ENCODE results near the gene ARFRP1. TPM values are rescaled to one million over a fixed set of nuclear protein-coding genes. Genes with fewer than 3 reads are reported as not detected.

The ARFRP1 gene, protein sequence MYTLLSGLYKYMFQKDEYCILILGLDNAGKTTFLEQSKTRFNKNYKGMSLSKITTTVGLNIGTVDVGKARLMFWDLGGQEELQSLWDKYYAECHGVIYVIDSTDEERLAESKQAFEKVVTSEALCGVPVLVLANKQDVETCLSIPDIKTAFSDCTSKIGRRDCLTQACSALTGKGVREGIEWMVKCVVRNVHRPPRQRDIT
- 10 to 100 TPM; 58.1 to 59.4 TPM for total RNA-seq

DNA sequence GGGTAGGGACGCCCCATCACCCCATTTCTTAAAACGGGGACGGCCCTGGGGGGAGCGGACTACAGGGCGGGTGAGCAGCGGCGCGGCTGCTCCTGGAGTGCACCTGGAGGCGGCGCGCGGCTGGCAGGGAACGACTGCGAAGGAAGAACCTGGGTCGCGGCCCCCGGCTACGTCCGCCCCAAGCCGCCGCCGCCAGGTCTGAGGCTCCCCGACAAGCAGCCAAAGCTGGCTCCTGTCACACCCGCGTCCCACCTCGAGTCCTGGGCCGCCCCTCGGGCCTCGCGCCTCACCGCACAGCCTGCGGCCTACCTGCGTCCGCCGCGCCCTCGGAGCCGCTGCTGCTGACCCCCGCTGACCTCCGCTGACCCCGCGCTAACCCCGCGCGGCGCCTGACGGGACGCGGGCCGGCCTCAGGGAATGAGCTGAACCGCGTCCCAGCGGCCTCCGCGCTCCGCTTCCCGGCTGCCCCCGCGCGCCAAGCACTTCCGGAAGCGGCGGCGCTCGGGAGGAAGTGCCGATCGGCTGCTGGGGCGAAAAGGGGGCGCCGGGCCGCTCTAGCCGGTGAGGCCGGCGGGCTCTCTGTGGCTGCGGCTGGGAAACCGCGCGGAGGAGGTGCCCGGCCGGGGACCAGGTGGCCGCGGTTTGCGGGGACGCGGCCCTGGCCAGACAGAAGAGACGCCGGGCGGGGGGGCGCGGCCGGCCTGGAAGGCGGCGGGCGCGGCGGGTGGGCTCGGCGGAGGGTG is at the start of gene ARFRP1, which contains the start of gene ZGPAT:
Gene ARFRP1, minus strand, starts transcription at position 419 of the 743 bp plus-strand sequence. CDS start 885 bp downstream, outside the sequence.
Gene ZGPAT, plus strand, starts transcription at position 482 of the 743 bp plus-strand sequence. CDS start 542 bp downstream, outside the sequence.

DNA sequence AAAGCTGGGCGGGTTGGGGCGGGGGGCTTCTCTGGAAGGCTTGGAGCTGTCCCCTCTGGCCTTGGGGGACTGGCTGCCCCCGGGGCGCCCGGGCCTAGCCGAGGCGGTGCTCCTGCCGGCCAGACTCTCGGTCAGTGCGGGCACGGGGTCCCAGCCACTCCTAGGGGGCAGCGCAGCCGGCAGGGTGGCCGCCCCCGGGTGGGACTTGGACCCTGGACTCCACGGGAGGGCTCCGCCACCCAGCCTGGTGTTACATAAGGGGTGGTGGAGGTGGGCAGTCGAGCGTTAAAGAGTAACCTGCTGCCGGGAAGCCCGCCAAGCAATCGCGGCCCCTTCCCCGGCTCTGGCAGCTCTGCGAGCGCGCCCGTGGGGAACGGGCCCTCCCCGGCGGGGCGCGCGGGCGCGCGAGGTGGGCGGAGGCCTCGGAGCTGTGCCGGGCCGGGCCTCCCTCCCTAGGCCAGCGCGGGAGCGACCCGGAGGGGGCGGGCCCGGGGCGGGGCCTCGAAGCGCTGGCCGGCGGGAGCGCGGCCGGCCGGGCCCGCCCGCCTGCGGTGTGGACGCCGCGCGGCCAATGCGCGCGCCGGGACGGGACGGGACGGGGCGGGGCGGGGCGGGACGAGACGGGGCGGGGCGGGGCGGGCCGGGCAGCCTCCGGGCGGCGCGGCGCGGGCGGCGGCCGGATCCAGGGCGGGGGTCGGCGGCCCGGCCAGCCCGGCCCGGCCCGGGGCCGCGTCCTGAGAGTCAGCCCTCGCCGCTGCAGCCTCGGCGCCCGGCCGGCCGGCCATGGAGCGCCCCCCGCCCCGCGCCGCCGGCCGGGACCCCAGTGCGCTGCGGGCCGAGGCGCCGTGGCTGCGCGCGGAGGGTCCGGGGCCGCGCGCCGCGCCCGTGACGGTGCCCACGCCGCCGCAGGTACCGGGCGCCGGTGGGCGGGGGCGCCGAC is 31.6 kb upstream of the ARFRP1 start, which contains the start of gene SLC2A4RG:
Gene SLC2A4RG, plus strand, starts transcription at position 647 of the 940 bp plus-strand sequence. Its CDS starts 137 bp downstream, at position 784.

DNA sequence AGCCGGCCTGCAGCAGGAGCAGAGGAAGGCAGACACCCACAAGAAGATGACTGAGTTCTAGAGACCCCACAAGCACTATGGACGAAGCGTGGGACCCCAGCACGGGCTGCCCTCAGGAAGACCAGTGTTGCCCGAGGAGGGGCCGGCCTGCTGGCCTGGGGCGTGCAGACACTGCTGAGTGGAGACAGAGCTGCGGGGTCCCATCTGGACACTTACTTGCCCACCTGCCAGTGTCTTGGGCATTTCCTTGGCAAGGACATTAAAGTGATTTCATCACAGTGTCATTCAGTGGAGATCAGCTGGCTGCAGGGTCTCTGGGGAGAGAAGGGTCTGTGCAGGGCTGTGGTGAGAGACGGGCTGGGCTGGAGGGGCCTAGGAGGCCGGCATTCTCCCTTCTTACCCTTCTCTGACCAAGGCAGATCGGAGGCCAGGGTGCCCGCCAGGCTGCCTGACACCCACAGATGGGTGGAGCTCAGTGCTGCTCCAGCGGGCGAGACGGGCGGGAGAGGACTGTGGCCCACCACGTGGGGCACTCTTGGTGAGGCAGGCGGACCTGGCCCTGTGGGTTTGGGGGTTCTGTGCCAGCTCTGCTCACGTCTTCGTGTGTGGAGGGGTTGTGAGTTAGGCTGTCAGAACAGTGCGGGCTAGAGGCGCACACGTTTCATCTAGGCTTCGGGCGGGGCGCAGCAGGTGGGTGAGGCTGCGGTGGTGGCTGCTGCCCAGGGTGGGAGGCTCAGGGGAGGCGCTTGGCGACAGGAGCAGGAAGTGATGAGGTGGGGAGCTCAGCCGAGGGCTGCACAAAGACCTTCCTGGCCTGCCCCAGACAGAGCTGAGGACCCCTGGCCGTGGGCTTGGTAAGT is 28.3 kb upstream of the ARFRP1 start, which contains the start of gene LIME1:
Gene LIME1, plus strand, starts transcription at position 806 of the 860 bp plus-strand sequence. CDS start 886 bp downstream, outside the sequence.

GRCh38 chr20:63696628-63697356 is 11.0 kb downstream of the ARFRP1 start, which contains the start of gene TNFRSF6B:
TSS of gene TNFRSF6B (plus strand) at chr20:63696652. CDS start at chr20:63696768, 116 bp downstream.

DNA sequence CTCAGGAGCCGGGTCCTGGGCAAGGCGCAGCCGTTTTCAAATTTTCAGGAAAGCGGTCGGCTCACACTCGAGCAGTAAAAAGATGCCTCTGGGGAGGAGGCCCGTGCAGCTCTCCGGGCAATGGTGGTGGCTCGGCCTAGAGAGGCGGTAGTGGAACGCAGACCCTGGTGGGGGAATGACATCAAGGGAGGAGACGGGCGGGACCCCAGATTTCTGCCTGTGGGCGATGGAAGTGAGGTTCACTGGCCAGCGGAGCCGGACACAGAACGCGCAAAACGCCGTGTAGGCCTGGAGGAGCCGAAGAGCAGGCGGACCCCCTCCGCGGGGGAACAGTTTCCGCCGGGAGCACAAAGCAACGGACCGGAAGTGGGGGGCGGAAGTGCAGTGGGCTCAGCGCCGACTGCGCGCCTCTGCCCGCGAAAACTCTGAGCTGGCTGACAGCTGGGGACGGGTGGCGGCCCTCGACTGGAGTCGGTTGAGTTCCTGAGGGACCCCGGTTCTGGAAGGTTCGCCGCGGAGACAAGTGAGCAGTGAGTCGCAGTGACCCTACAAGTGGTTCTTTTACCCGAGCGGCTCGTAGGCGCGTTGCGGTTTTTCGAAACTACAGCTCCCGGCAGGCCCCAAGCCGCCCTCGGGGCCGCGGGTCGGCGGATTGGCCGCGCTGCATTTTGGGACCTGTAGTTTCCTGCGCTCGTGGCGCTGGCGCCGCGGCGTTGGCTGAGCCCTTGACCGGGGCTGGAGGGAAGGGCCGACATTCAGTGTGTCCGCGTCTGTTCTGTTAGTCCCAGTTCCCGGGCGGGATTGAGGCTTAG is 49.6 kb downstream of the ARFRP1 start, which contains the start of gene RTEL1:
Gene RTEL1, plus strand, starts transcription at position 376 of the 812 bp plus-strand sequence. CDS start 1,091 bp downstream, outside the sequence.

DNA sequence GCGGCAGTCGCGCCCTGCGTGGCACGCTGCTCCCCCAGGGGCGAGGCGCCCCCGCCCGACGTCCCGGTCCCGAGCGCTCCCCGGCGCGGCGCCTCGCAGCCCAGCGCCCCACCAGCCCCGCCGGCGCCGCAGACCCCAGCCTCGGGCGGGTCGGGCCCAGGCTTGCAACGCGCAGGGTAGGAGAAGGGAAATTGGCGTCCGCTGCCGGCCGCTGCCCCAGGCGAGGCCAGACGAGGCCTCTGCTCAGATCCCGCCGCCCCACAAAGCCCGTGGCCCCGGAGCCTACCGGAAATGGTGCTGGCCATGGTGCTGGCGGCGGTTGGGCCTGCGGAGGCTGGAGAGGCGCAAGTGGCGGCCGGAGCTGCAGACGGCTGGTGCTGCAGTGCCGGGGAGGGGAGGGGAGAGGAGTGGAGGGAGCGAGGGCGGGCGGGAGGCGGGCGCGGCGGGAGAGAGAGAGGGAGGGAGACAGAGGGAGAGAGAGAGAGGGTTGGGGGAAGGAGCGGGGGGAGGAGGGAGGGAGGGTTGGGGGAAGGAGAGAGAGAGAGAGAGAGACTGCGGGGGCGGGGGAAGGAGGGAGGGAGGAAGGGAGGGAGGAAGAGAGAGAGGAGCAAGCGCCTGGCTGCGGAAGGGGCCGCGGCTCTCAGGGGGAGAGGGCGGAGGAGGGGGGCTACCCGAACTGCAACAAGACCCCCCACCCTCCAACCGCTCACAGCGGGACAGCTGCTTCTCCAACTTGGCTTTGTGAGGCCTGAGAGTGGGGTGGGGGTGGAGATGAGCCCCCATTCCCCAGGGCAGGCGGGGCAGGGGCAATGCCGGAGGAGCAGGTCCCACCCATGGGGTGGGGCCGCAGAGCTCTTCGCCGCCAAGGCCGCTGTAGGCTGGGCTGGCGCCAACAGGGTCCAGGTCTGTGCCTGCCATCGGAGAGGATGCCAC is 54.5 kb downstream of the ARFRP1 start, which contains the start of gene STMN3:
Gene STMN3, minus strand, starts transcription at position 384 of the 933 bp plus-strand sequence. Its CDS starts 79 bp downstream, at position 305.

Other genes with a start within 250 kb of the ARFRP1 start
- not detected for gene KCNQ2, start 235.3 kb downstream of the ARFRP1 start, total RNA-seq
- under 1 TPM; 0.19 to 0.88 TPM for gene EEF1A2, start 208.9 kb downstream of the ARFRP1 start, total RNA-seq
- 100 to 1,000 TPM; 221 to 231 TPM for gene PPDPF, start 187.2 kb downstream of the ARFRP1 start, total RNA-seq
- gene PTK6, start 170.6 kb downstream of the ARFRP1 start, total RNA-seq, result under 1 TPM; 0.48 to 0.50 TPM
- gene SRMS, start 160.2 kb downstream of the ARFRP1 start, total RNA-seq, result not detected
- gene FNDC11, start 153.8 kb downstream of the ARFRP1 start, total RNA-seq, result under 1 TPM; 0.50 to 0.63 TPM
- gene HELZ2, start 133.7 kb downstream of the ARFRP1 start, total RNA-seq, result 10 to 100 TPM; 19.9 to 24.5 TPM
- 10 to 100 TPM; 17.0 to 17.6 TPM for gene GMEB2, start 80.9 kb downstream of the ARFRP1 start, total RNA-seq
- gene STMN3, start 54.6 kb downstream of the ARFRP1 start, total RNA-seq, result 10 to 100 TPM; 48.9 to 49.7 TPM
- 10 to 100 TPM; 38.1 to 39.2 TPM for gene RTEL1, start 49.7 kb downstream of the ARFRP1 start, total RNA-seq
- not detected for gene TNFRSF6B, start 11.3 kb downstream of the ARFRP1 start, total RNA-seq
- 10 to 100 TPM; 40.7 to 41.1 TPM for gene ZGPAT, start 63 bp upstream of the ARFRP1 start, total RNA-seq
- 100 to 1,000 TPM; 290 to 295 TPM for gene LIME1, start 28.7 kb upstream of the ARFRP1 start, total RNA-seq
- gene SLC2A4RG, start 31.8 kb upstream of the ARFRP1 start, total RNA-seq, result 100 to 1,000 TPM in 1 of 2 experiments, 10 to 100 TPM in 1; 98.4 to 104 TPM
- gene ZBTB46, start 123.3 kb upstream of the ARFRP1 start, total RNA-seq, result under 1 TPM; 0.05 to 0.10 TPM
- gene ABHD16B, start 153.5 kb upstream of the ARFRP1 start, total RNA-seq, result under 1 TPM in 1 of 2 experiments, not detected in 1; 0.13 TPM
- 10 to 100 TPM; 42.7 to 44.8 TPM for gene TPD52L2, start 157.3 kb upstream of the ARFRP1 start, total RNA-seq
- 10 to 100 TPM; 48.1 to 51.1 TPM for gene DNAJC5, start 187.2 kb upstream of the ARFRP1 start, total RNA-seq
- gene UCKL1, start 248.4 kb upstream of the ARFRP1 start, total RNA-seq, result 10 to 100 TPM; 37.3 to 40.1 TPM

Data from activated naive CD4-positive, alpha-beta T cell treated with anti-CD3 and anti-CD28 coated beads, Interleukin-2, amount 10 ng/mL, durations not matched to agents 5 hours and 36 hours (primary cell).